GM12878 (cell line): ENCODE data around the gene CTNNA2. TPM values are rescaled to one million over a fixed set of nuclear protein-coding genes. Genes with fewer than 3 reads are reported as not detected.

Source experiments
- ATAC-seq: fragments of 200-7000 bp; cut with Tn5 transposase; 3 replicates; pipeline ENCODE4 v1.9.1; 2020; ENCODE audit warnings: mild to moderate bottlenecking, moderate library complexity
- BruUV-seq: library from RNA; stranded (reverse); fragments of 400-500 nt; replicated peaks from 2 replicates; lab custom pipeline; 2021; lab: Mats Ljungman, UMichigan
- CTCF ChIA-PET: fragments of 300-600 bp; sonication (Branson Sonifier 250); formaldehyde crosslinking; extraction: SDS; loops from one replicate; lab custom pipeline; 2021; ENCODE audit warnings: inconsistent platforms; lab: Yijun Ruan, JAX
- POLR2A ChIA-PET: fragments of 350-600 bp; formaldehyde crosslinking; extraction: SDS; loops from one replicate; lab custom pipeline; 2021; ENCODE audit warnings: inconsistent platforms; lab: Charles Lee
- RAD21 ChIA-PET: fragments of 300-600 bp; sonication (Branson Sonifier 250); formaldehyde crosslinking; loops from one replicate; lab custom pipeline; 2023; ENCODE audit warnings: antibody characterized with exemption; ENCODE audit not compliant: unreplicated experiment; lab: Charles Lee
- SMC1A ChIA-PET: fragments of 300-600 bp; sonication (Branson Sonifier 250); formaldehyde crosslinking; loops from one replicate; lab custom pipeline; 2023; ENCODE audit not compliant: unreplicated experiment, uncharacterized antibody; lab: Charles Lee
- DNase-seq: peaks from one replicate; pipeline ENCODE4 v3.0.0-alpha.2; 2011; ENCODE audit warnings: low read depth, low spot score
- FAIRE-seq: peaks from 3 replicates; lab custom pipeline; 2011; peaks lifted over from hg19 to GRCh38; lab: Jason Lieb, UNC
- H2AFZ ChIP-seq: 2 replicates; pipeline ENCODE4 v1.6.0; 2011; ENCODE audit warnings: low read depth, low read length, control low read depth; ENCODE audit not compliant: control insufficient read depth
- H3K27ac ChIP-seq: 2 replicates; pipeline ENCODE4 v1.5.1; 2011; ENCODE audit warnings: control low read depth; ENCODE audit not compliant: control insufficient read depth, insufficient read depth
- H3K27me3 ChIP-seq, 2 experiments: replicated peaks in 1 of 2; 2 replicates each; pipeline versions ENCODE4 v1.6.0 to v1.6.1; 2011; ENCODE audit warnings: low read length in 1 of 2; ENCODE audit not compliant: control insufficient read depth in 2 of 2, insufficient read depth in 2 of 2
- H3K36me3 ChIP-seq, 2 experiments: 2 replicates each; pipeline ENCODE4 v1.5.1; 2011; ENCODE audit warnings: low read length in 1 of 2; ENCODE audit not compliant: control insufficient read depth in 2 of 2, insufficient read depth in 2 of 2
- H3K4me1 ChIP-seq: 2 replicates; pipeline ENCODE4 v1.6.1; 2011; ENCODE audit warnings: mild to moderate bottlenecking, low read length, moderate library complexity, mixed read lengths; ENCODE audit not compliant: control insufficient read depth, insufficient read depth
- H3K4me2 ChIP-seq: 2 replicates; pipeline ENCODE4 v1.6.0; 2011; ENCODE audit warnings: control low read depth; ENCODE audit not compliant: control insufficient read depth, insufficient read depth
- H3K4me3 ChIP-seq: fragments of 200-600 bp; sonication (generic); 2 replicates; pipeline ENCODE4 v1.5.1; 2016
- H3K79me2 ChIP-seq: 2 replicates; pipeline ENCODE4 v1.6.0; 2011; ENCODE audit warnings: low read length; ENCODE audit not compliant: control insufficient read depth, insufficient read depth
- H3K9ac ChIP-seq: 2 replicates; pipeline ENCODE4 v1.8.0; 2011; ENCODE audit warnings: low read length, control low read depth, mixed read lengths; ENCODE audit not compliant: control insufficient read depth, insufficient read depth
- H3K9me3 ChIP-seq: replicated peaks from 3 replicates; pipeline ENCODE4 v1.5.1; 2011; ENCODE audit warnings: mild to moderate bottlenecking, low read length; ENCODE audit not compliant: control insufficient read depth, insufficient read depth
- H4K20me1 ChIP-seq: 2 replicates; pipeline ENCODE4 v1.6.0; 2011; ENCODE audit not compliant: control insufficient read depth, insufficient read depth
- CBX5 ChIP-seq: sonication (generic); IDR thresholded peaks from 2 replicates; pipeline ENCODE4 v1.6.1; 2016; ENCODE audit warnings: low read depth, moderate library complexity, mild to moderate bottlenecking, inconsistent platforms
- E2F4 ChIP-seq: IDR thresholded peaks from 2 replicates; pipeline ENCODE4 v1.6.1; 2012; ENCODE audit warnings: low read depth, low read length, improper control_type of control experiment
- LARP7 ChIP-seq: fragments of 450-650 bp; IDR thresholded peaks from 2 replicates; pipeline ENCODE4 v1.6.1; 2017; ENCODE audit warnings: mild to moderate bottlenecking
- MXI1 ChIP-seq: fragments of 150-350 bp; IDR thresholded peaks from 2 replicates; pipeline ENCODE4 v1.6.1; 2011; ENCODE audit warnings: low read depth, mild to moderate bottlenecking, inconsistent platforms, low read length, improper control_type of control experiment
- NR2C2 ChIP-seq: IDR thresholded peaks from 2 replicates; pipeline ENCODE4 v1.6.1; 2011; ENCODE audit warnings: borderline replicate concordance, low read depth; ENCODE audit not compliant: control insufficient read depth, insufficient read length
- NR2F1 ChIP-seq: fragments of 450-650 bp; conservative IDR thresholded peaks from 2 replicates; pipeline ENCODE4 v1.6.1; 2017; ENCODE audit warnings: mild to moderate bottlenecking
- PAX8 ChIP-seq: fragments of 450-650 bp; IDR thresholded peaks from 2 replicates; pipeline ENCODE4 v1.6.1; 2017; ENCODE audit warnings: mild to moderate bottlenecking, moderate library complexity
- POLR2AphosphoS2 ChIP-seq: IDR thresholded peaks from 2 replicates; pipeline ENCODE4 v1.6.1; 2011; ENCODE audit warnings: low read depth, mild to moderate bottlenecking, low read length, improper control_type of control experiment, moderate library complexity
- RAD21 ChIP-seq: IDR thresholded peaks from 2 replicates; pipeline ENCODE4 v1.6.1; 2011; ENCODE audit warnings: mild to moderate bottlenecking, low read depth, low read length, moderate library complexity; ENCODE audit not compliant: insufficient read depth
- TBL1XR1 ChIP-seq: IDR thresholded peaks from 2 replicates; pipeline ENCODE4 v1.6.1; 2012; ENCODE audit warnings: low read depth, low read length, improper control_type of control experiment
- YBX1 ChIP-seq: fragments of 450-650 bp; IDR thresholded peaks from 2 replicates; pipeline ENCODE4 v1.6.1; 2016; ENCODE audit warnings: antibody characterized with exemption
- WGBS: methylation state at CpG from one replicate; pipeline ENCODE4 v1.1.6; 2016; ENCODE audit warnings: low lambda C conversion rate; ENCODE audit not compliant: insufficient replicate concordance, insufficient coverage; ENCODE audit errors: missing lambda C conversion rate; 5-methylcytosine and 5-hydroxymethylcytosine counted together
- in situ Hi-C: fragments of 300-500 bp; cut with MboI; formaldehyde crosslinking; loops from 9 replicates; pipeline ENCODE4 v1.14.3; 2018; ENCODE audit warnings: mixed read lengths
- intact Hi-C: fragments of 100-400 bp; cut with micrococcal nuclease; formaldehyde crosslinking; loops from one replicate; pipeline ENCODE4 v1.14.2; 2022; ENCODE audit not compliant: unreplicated experiment
- polyA plus RNA-seq, 11 experiments: library from polyadenylated mRNA; depleted of rRNA in 4 of 11; unstranded in 6 of 11; stranded (reverse) in 5 of 11; fragments of >200 nt; fragmentation: Nextera tagmentation in 4 of 11; fragmentation: Illumina TruSeq in 1 of 11; extraction: Ambion mirVana in 4 of 11; extraction: Trizol in 1 of 11; gene quantifications; 1 replicate in 1 of 11; 2 replicates in 10 of 11; pipeline versions ENCODE4 v1.2.1 to v1.2.3, GENCODE V29; 2011 to 2016; ENCODE audit warnings: inconsistent platforms in 2 of 11, missing spikeins in 2 of 11, low read depth in 1 of 11
- total RNA-seq, 4 experiments: library from RNA; depleted of rRNA in 3 of 4; stranded (reverse); fragments of >200 nt in 3 of 4; fragmentation: Illumina TruSeq in 1 of 4; extraction: Trizol in 1 of 4; gene quantifications; 2 replicates each; pipeline versions ENCODE4 v1.2.1 to v1.2.3, GENCODE V29; 2013 to 2021
- TF ChIP-seq, protein P1 (sequence below): fragments of 450-650 bp; IDR thresholded peaks from 2 replicates; pipeline ENCODE4 v1.6.1; 2018; ENCODE audit warnings: borderline replicate concordance, mild to moderate bottlenecking; ENCODE audit not compliant: partially characterized antibody
- TF ChIP-seq, protein P2 (sequence below): fragments of 450-650 bp; IDR thresholded peaks from 2 replicates; pipeline ENCODE4 v1.6.1; 2017; ENCODE audit warnings: borderline replicate concordance

CTNNA2 gene
- total and polyA plus RNA-seq, 10 of the 15 experiments (the other 5 are each of a cell fraction or from before 2014, with no cell fraction given) = 2.4 to 36.2 (median 6.6) TPM

GRCh38 chr2:79593237-79593867, 80.5 kb downstream of the CTNNA2 start:
- in situ Hi-C loops (no loop called here), intact Hi-C loops (no loop called here)
- Histone ChIP-seq H3K4me1 (no peaks in the 10 kb centered on the region), H2AFZ (no peak overlapping the region), H3K27me3 (no peaks in the 10 kb centered on the region), H3K36me3 (no peaks in the 10 kb centered on the region), H3K9ac (no peak overlapping the region), H3K79me2 (no peaks in the 10 kb centered on the region), H3K27ac (no peak overlapping the region), H4K20me1 (no peaks in the 10 kb centered on the region), H3K4me2 (no peak overlapping the region), H3K9me3 (no peaks in the 10 kb centered on the region), H3K4me3 (no peak overlapping the region)
- TF ChIP-seq TBL1XR1 = no peak
- FAIRE-seq = no peak
- ChIA-PET CTCF (no interaction called here), RAD21 (no interaction called here), POLR2A (no interaction called here), SMC1A (no interaction called here)
- BruUV-seq = no TSS peak
- ATAC-seq = no peak
- DNase-seq = no peak
- 37% methylated on average over 4 of the region's 4 CpGs for WGBS

DNA sequence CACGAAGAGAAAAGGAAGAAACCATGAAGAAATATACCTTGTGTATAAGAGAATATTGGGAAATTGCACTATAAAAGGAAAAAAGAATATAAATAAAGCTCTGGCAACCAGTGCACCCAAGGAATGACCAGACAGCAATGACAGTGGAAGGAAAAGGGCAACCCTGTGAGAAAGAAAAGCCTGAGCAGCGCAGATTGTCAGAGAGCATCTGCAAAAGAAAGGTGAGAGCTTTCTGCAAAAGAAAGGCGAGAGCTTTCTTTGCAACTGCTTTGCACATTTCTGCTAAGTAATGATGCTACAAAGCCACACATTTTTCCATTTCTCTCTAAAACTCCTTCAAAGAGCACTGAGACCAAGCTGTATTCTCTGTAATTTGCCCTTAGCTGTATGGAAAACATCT, 83.6 kb downstream of the CTNNA2 start:
- in situ Hi-C loops (no loop called here), intact Hi-C loops (no loop called here)
- no TSS peak for BruUV-seq
- ChIA-PET CTCF (no interaction called here), SMC1A (no interaction called here), RAD21 (no interaction called here), POLR2A (no interaction called here)
- Histone ChIP-seq H3K4me2 (no peak overlapping the region), H3K9ac (no peak overlapping the region), H4K20me1 (no peaks in the 10 kb centered on the region), H3K4me1 (no peaks in the 10 kb centered on the region), H3K27me3 (no peaks in the 10 kb centered on the region), H3K79me2 (no peaks in the 10 kb centered on the region), H3K4me3 (no peak overlapping the region), H3K36me3 (no peaks in the 10 kb centered on the region), H3K27ac (no peak overlapping the region), H2AFZ (no peak overlapping the region), H3K9me3 (no peaks in the 10 kb centered on the region)
- FAIRE-seq = no peak
- ATAC-seq = no peak
- DNase-seq = no peak
- WGBS = 0% methylated on average over 3 of the region's 3 CpGs
- TF ChIP-seq, protein P1, sequence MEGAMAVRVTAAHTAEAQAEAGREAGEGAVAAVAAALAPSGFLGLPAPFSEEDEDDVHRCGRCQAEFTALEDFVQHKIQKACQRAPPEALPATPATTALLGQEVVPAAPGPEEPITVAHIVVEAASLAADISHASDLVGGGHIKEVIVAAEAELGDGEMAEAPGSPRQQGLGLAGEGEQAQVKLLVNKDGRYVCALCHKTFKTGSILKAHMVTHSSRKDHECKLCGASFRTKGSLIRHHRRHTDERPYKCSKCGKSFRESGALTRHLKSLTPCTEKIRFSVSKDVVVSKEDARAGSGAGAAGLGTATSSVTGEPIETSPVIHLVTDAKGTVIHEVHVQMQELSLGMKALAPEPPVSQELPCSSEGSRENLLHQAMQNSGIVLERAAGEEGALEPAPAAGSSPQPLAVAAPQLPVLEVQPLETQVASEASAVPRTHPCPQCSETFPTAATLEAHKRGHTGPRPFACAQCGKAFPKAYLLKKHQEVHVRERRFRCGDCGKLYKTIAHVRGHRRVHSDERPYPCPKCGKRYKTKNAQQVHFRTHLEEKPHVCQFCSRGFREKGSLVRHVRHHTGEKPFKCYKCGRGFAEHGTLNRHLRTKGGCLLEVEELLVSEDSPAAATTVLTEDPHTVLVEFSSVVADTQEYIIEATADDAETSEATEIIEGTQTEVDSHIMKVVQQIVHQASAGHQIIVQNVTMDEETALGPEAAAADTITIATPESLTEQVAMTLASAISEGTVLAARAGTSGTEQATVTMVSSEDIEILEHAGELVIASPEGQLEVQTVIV = no peak
- TF ChIP-seq RAD21 = no peak
- TF ChIP-seq NR2C2 = no peak
- no peak for TF ChIP-seq MXI1
- TF ChIP-seq POLR2AphosphoS2 = no peak
- TF ChIP-seq CBX5 = no peak
- TF ChIP-seq E2F4 = no peak
- no peak for TF ChIP-seq PAX8
- no peak for TF ChIP-seq TBL1XR1
- no peak for TF ChIP-seq YBX1
- no peak for TF ChIP-seq LARP7
- TF ChIP-seq, protein P2, sequence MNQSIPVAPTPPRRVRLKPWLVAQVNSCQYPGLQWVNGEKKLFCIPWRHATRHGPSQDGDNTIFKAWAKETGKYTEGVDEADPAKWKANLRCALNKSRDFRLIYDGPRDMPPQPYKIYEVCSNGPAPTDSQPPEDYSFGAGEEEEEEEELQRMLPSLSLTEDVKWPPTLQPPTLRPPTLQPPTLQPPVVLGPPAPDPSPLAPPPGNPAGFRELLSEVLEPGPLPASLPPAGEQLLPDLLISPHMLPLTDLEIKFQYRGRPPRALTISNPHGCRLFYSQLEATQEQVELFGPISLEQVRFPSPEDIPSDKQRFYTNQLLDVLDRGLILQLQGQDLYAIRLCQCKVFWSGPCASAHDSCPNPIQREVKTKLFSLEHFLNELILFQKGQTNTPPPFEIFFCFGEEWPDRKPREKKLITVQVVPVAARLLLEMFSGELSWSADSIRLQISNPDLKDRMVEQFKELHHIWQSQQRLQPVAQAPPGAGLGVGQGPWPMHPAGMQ = no peak
- TF ChIP-seq NR2F1 = no peak
